HG02973 (cell line): ENCODE data around the gene FAM153A.
"Not testable (repeated sequence)": the region's sequence is repeated elsewhere in the genome, so short reads cannot be mapped to it uniquely, and the experiment has no call there.

Experiments used
- ATAC-seq: cut with Tn5 transposase; IDR thresholded peaks from one replicate; pipeline ENCODE4 v1.9.1; 2021; ENCODE audit warnings: moderate library complexity; ENCODE audit not compliant: unreplicated experiment

FAM153A gene

DNA sequence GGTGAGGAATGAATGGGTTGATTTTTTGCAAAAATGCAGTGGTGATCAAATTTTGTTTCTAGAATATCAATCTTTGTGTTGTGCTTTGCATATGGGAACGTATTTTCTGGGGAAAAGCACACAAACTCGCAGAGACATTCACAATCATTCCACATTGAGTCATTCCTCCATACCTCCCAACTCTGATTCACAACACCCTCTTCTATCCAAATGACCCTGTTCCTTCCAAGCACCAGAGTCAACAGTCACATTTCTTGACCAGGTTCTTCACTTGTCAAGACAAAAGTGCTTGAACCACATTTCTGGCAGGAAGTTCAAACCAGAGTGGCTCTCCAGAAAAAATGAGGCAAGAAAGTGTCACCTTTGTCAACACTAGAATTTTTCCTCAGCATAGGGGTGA, 35.3 kb downstream of the FAM153A start:
- ATAC-seq = not testable (repeated sequence)

DNA sequence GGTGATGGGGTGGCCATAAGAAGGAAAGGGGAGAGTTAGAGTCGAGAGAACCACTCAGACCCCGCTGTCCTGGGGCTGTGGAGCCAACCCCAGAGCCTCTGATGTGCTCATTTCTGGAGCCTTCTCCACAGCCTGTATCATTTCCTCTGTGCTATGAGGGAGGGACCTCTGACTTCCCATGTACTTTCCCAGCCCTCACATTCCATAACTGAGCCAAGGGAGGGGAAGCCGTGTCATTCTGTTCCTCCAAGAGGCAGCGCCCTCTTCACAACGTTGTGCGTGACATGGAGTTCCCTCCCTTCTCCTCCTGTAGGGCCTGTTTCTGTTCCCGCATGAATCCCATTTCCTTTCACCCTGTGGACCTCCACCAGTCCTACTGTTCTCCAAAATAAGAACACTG, 57.8 kb downstream of the FAM153A start:
- ATAC-seq = not testable (repeated sequence)

DNA sequence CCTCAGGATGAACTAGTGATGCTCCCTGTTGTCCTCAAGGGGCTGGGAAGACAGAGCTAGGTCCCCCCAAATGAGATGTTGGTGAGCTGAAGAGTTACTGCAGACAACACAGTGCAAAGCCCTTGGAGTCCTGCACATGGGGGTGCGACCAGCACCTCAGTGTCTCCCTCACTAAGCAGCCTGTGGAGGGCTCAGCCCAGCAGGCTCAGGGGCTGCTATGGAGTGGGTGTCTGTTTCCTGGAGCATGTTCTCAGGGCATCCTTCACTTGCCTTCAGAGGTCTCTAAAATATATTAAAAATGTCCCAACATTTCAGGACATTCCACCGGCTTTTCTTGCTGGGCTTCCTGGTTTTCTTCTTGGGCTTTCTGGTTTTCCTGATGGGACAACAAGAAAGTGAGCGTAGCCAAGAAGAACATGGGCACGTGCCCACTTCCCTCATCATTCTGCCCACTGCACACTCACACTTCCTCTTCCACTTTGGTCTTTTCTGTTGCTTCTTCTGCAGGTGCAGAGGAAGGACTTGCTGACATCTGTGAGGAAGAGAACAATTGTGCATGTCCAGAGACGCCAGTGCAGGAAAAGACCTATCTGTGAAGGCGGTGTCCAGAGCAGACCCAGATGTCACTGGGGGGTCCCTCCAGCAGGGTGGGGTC, 58.7 kb downstream of the FAM153A start:
- ATAC-seq = not testable (repeated sequence)

DNA sequence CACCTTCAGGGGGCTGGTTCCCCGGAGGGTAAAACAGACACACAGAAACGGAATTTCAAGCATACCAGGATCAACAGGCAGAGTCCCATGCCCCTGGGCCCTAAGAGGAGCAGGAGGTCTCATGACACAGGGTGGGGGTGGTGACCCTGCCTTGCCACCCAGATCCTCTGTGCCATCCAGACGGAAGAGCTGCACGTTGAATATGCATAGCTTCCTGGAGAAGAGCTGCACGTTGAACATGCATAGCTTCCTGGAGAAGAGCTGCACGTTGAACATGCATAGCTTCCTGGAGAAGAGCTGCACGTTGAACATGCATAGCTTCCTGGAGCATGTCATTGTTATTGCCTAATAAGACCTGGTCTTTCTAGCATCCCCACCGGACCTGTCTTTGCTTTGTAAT, 59.9 kb downstream of the FAM153A start:
- ATAC-seq = not testable (repeated sequence)

DNA sequence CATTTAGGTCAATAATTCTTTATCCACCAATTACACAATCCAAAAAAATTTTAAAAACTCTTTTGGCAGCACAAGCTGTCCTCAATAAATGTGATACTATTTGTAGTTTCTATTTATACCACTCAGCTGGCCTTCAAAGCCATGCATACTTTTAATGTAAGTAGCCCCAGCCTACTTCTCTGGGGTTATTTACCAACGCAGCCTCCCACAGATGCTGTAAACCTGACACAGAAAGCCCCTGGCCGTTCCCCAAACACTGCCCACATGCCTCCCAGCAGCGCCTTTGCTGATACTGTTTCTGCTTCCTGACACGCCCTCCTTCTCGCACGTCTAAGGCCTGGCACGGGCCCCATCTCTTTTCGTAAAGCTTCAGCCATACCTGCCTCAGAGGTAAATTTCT, 62.7 kb downstream of the FAM153A start:
- ATAC-seq = not testable (repeated sequence)

DNA sequence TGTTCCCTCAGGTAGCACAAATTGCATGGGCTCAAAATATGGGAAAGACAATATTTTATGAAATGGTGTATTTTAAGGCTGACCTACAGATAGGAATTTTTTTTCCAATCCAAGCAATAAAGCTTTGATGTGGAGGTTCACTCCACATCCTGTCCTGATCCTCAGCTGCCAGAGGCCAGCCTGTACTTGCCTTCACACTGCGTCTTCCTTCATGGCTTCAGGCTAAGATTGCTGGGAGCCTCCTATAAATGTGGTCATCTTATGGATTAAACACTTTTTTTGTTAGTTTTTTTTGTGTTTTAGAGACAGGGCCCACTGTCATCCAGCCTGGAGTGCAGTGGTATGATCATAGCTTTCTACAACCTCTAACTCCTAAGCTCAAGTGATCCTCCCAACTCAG, 67.3 kb downstream of the FAM153A start:
- not testable (repeated sequence) for ATAC-seq

DNA sequence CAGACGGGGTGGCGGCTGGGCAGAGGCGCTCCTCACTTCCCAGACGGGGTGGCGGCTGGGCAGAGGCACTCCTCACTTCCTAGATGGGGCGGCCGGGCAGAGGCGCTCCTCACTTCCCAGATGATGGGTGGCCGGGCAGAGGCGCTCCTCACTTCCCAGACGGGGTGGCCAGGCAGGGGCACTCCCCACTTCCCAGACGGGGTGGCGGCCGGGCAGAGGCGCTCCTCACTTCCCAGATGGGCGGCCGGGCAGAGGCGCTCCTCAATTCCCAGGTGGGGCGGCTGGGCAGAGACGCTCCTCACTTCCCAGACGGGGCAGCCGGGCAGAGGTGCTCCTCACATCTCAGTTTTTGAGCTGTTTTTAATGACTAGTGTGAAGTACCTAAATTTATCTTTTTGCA, 86.6 kb downstream of the FAM153A start:
- ATAC-seq = not testable (repeated sequence)

DNA sequence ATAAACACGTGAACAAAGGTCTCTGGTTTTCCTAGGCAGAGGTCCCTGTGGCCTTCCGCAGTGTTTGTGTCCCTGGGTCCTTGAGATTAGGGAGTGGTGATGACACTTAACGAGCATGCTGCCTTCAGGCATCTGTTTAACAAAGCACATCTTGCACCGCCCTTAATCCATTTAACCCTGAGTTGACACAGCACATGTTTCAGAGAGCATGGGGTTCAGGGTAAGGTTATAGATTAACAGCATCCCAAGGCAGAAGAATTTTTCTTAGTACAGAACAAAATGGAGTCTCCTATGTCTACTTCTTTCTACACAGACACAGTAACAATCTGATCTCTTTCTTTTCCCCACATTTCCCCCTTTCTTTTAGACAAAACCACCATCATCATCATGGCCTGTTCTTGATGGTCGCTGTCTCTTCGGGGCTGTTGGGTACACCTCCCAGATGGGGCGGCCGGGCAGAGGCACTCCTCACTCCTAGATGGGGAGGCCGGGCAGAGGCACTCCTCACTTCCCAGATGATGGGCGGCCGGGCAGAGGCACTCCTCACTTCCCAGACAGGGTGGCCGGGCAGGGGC, 87.3 kb downstream of the FAM153A start:
- ATAC-seq = not testable (repeated sequence)

DNA sequence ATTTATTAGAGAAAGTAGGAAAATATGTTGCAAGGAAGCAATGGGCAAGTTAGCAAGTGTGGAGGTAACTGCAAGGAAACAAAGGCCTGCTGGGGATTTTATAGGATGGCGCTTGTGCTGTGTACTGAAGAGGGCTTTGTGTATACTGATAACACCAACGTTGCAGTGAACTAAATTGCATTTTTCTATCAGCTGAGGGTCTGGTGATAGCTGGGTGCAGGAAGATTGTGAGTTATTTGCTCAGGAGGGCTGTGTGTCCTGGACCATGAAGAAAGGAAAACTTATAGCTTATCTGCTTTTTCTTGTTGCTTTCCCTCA, 88.2 kb downstream of the FAM153A start:
- ATAC-seq = not testable (repeated sequence)

DNA sequence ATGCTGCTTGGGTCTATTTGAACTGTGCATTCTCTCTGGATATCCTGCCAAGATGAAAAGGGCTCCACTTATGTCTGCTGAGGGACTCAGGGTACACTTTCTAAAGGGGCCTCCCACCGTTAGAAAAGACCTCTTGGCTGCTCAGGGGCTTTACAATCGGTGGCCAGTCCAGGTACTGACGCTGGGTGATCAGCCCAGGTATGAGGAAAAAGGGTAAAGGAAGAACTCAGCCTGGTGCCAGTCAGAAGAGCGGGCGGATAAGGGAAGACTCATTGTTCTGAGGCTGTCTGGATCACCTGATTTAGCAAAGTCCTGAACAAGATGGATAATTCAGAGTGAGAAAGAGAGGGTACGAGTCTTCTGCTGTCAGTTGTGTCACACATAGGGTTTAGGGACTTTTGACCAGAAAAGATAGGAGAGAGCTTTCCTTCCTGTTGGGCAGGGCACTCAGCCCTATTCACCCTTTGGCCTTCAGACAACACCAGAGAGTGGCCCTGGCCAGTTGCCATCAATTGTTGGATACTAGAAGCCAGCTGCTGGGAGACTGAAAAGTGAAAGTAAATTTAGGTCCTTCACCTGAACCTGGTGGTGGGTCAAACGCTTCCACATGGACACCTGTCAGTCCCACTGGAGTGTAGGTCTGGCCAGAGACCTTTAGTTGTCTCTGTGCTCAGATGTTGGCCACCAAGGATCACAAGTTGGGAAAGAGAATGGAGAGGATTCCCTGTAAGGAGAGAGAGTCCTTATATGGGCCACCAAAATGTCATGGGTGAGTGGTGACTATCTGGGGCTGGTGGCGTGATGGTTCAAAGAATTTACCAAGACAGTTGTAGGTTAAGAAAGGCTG, 88.8 kb downstream of the FAM153A start:
- not testable (repeated sequence) for ATAC-seq

DNA sequence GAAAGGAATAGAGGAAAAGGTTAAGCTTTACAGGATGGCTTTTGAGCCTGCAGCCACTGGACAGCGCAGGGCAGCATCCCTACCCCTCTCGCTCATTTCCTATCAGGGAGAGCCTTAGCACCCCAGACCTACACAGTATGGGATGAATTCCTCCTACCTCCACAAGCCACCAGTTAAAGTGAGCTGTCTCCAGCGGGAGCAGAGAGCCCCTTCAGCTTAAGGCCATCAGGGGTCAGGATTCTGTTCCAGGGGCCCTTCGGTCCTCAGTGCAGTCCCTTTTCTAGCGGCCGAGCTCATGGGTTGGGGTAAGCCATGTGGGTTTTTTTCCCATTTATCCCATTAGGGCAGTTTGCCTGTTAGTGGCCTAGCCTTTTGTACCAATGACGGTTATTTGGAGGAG, 89.7 kb downstream of the FAM153A start:
- ATAC-seq = not testable (repeated sequence)

DNA sequence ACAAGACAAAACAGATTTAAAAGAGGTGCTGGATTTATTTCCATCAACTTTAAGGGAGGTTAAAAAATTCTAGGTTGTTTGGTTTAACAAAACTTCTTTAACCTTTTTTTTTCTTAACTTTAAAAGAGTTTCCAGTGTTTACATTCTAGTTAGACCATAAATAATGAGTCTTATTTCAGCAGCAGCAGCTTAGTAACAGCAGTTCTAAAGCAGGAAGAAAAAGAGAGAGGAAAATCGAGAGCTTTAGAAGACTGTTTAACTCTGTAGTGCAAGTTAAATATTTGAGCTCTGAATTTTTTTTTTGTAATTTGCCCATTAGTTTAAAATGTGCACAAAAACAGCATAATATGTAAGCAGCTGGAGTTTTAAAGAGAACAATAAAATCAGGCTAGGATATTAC, 90.2 kb downstream of the FAM153A start:
- ATAC-seq = not testable (repeated sequence)

DNA sequence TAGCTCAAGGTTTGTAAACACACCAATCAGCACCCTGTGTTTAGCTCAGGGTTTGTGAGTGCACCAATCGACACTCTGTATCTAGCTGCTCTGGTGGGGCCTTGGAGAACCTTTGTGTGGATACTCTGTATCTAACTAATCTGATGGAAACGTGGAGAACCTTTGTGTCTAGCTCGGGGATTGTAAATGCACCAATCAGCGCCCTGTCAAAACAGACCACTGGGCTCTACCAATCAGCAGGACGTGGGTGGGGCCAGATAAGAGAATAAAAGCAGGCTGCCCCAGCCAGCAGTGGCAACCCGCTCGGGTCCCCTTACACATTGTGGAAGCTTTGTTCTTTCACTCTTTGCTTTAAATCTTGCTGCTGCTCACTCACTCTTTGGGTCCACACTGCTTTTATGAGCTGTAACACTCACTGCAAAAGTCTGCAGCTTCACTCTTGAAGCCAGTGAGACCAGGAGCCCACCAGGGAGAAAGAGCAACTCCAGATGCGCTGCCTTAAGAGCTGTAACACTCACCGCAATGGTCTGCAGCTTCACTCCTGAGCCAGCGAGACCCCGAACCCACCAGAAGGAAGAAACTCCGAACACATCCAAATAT, 93.6 kb downstream of the FAM153A start:
- ATAC-seq = not testable (repeated sequence)

DNA sequence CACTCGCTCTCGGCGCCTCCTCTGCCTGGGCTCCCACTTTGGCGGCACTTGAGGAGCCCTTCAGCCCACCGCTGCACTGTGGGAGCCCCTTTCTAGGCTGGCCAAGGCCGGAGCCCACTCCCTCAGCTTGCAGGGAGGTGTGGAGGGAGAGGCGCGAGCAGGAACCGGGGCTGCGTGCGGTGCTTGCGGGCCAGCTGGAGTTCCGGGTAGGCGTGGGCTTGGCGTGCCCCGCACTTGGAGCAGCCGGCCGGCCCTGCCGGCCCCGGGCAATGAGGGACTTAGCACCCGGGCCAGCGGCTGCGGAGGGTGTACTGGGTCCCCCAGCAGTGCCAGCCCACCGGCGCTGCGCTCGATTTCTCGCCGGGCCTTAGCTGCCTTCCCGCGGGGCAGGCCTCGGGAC, 94.6 kb downstream of the FAM153A start:
- ATAC-seq = not testable (repeated sequence)

DNA sequence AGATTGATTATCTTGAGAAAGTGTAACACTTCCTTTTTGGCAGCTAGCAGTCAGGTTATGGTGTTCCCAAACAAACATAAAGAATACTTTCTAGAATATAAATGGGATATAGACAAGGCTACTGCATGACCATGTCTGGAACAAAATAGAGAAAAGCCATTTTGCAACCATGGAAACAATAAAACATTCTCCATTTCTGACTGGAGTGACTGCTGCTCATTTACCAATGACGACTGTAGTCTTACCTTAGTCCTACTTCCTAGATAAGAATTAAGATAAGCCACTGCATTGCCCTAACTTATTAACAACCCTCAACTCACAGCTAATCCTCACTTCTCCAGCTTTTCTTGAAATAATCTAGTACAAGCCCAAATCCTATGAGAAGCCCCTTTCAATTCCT, 100.8 kb downstream of the FAM153A start:
- not testable (repeated sequence) for ATAC-seq
